Activated CD8-positive, alpha-beta memory T cell treated with anti-CD3 and anti-CD28 coated beads, Interleukin-2, amount 10 ng/mL, durations not matched to agents 7 days and 5 days (primary cell): ENCODE results near the gene UBC. TPM values are rescaled to one million over a fixed set of nuclear protein-coding genes. Genes with fewer than 3 reads are reported as not detected.
A peak's percentile ranks its signal among the peaks of the same experiment; 100 is the strongest.

ENCODE experiments used
- ATAC-seq: fragments of 150-1000 bp; cut with Tn5 transposase; one replicate; pipeline ENCODE4 v1.10.0; 2021; ENCODE audit warnings: moderate library complexity
- CTCF ChIA-PET: fragments of 350-600 bp; sonication (Branson Sonifier 250); formaldehyde crosslinking; loops from one replicate; lab custom pipeline; 2021; ENCODE audit warnings: antibody characterized with exemption; lab: Charles Lee
- DNase-seq: peaks from one replicate; pipeline ENCODE4 v3.0.0-alpha.2; 2020
- H3K27ac Mint-ChIP-seq: one replicate; pipeline ENCODE4 v1.8.0; 2021; ENCODE audit warnings: mild to moderate bottlenecking, mixed read lengths
- H3K27me3 Mint-ChIP-seq: one replicate; pipeline ENCODE4 v1.8.0; 2021; ENCODE audit warnings: mixed read lengths
- H3K36me3 Mint-ChIP-seq: one replicate; pipeline ENCODE4 v1.8.0; 2021; ENCODE audit warnings: mild to moderate bottlenecking, mixed read lengths
- H3K4me1 Mint-ChIP-seq: one replicate; pipeline ENCODE4 v1.8.0; 2021; ENCODE audit warnings: mixed read lengths
- H3K4me3 Mint-ChIP-seq: one replicate; pipeline ENCODE4 v1.8.0; 2021; ENCODE audit warnings: mild to moderate bottlenecking, moderate library complexity, mixed read lengths
- H3K9me3 Mint-ChIP-seq: one replicate; pipeline ENCODE4 v1.8.0; 2022; ENCODE audit warnings: low read depth, mixed read lengths
- total RNA-seq, 2 experiments: library from RNA; stranded (reverse); gene quantifications; one replicate each; pipeline ENCODE4 v1.2.3, GENCODE V29; 2021

The UBC gene
- total RNA-seq = 1,000 to 10,000 TPM; 1,159 to 1,188 TPM

GRCh38 chr12:124914392-124915238 lies at the start of gene UBC:
TSS of gene UBC (minus strand) at chr12:124914650. CDS start at chr12:124913771, 879 bp downstream.
- H3K36me3 Mint-ChIP-seq = peaks cover 42% of the 10 kb centered on the region
- peak; percentile 38 for ATAC-seq
- peak within 1 kb of the TSS; percentile 100 for H3K27ac Mint-ChIP-seq
- H3K4me1 Mint-ChIP-seq = peaks cover 79% of the 10 kb centered on the region
- H3K9me3 Mint-ChIP-seq = no peaks in the 10 kb centered on the region
- CTCF ChIA-PET = interaction anchor here (1.0 to 25.8 kb wide), 3 partner anchors 13 to 26 kb away, joined by 3 to 553 read pairs (median 7); no protein-coding TSS in a partner anchor
- DNase-seq = peak; percentile 92
- peak within 1 kb of the TSS; percentile 98 for H3K4me3 Mint-ChIP-seq
- H3K27me3 Mint-ChIP-seq = peaks cover 4% of the 10 kb centered on the region

GRCh38 chr12:124963211-124963610 lies 48.8 kb upstream of the UBC start:
- H3K27me3 Mint-ChIP-seq = no peaks in the 10 kb centered on the region

GRCh38 chr12:124961055-124961454 lies 46.6 kb upstream of the UBC start:
- ATAC-seq = no peak
- no peaks in the 10 kb centered on the region for H3K9me3 Mint-ChIP-seq
- CTCF ChIA-PET = interaction anchor here (1.0 to 1.4 kb wide), 2 partner anchors 11 to 21 kb away, joined by 3 to 4 read pairs; no protein-coding TSS in a partner anchor
- H3K4me3 Mint-ChIP-seq = no peak overlapping the region
- no peak overlapping the region for H3K27ac Mint-ChIP-seq
- peaks cover 2% of the 10 kb centered on the region for H3K4me1 Mint-ChIP-seq
- no peak for DNase-seq
- H3K27me3 Mint-ChIP-seq = no peaks in the 10 kb centered on the region
- H3K36me3 Mint-ChIP-seq = peaks cover 46% of the 10 kb centered on the region

More at GRCh38 chr12:124963211-124963610, 48.8 kb upstream of the UBC start:
- DNase-seq = no peak
- no peak overlapping the region for H3K4me3 Mint-ChIP-seq
- H3K9me3 Mint-ChIP-seq = no peaks in the 10 kb centered on the region
- peaks cover 2% of the 10 kb centered on the region for H3K4me1 Mint-ChIP-seq
- no peak overlapping the region for H3K27ac Mint-ChIP-seq
- no peak for ATAC-seq
- CTCF ChIA-PET = no interaction called here
- H3K36me3 Mint-ChIP-seq = peaks cover 42% of the 10 kb centered on the region

DNA sequence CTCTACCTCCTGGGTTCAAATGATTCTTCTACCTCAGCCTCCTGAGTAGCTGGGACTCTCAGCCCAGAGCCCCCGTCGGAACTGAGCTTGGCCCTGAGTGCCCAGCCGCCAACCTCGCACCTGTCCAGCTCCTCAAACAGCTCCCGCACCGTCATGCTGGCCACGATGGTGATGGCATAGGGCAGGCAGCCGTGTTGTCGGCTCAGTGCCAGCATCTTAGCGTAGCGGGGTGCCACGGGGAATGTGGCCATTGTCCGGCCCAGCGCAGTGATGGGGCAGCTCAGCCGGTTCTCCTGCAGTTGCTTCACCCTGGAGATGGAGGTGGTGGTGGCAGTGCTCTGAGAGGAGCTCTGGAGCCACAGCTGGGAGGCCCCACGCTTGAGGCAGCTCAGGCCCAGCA lies 42.1 kb upstream of the UBC start:
- Mint-ChIP-seq H3K9me3 (no peaks in the 10 kb centered on the region), H3K27ac (no peak overlapping the region), H3K36me3 (peaks cover 30% of the 10 kb centered on the region), H3K27me3 (no peaks in the 10 kb centered on the region), H3K4me1 (peaks cover 2% of the 10 kb centered on the region), H3K4me3 (no peak overlapping the region)
- DNase-seq (no peak), ATAC-seq (no peak)
- CTCF ChIA-PET = no interaction called here

GRCh38 chr12:124954771-124955170 lies 40.3 kb upstream of the UBC start:
- Mint-ChIP-seq H3K9me3 (no peaks in the 10 kb centered on the region), H3K36me3 (peaks cover 31% of the 10 kb centered on the region), H3K27me3 (no peaks in the 10 kb centered on the region), H3K4me3 (no peak overlapping the region), H3K27ac (no peak overlapping the region), H3K4me1 (no peaks in the 10 kb centered on the region)
- DNase-seq (no peak), ATAC-seq (no peak)
- CTCF ChIA-PET = interaction anchor here (1.2 to 2.6 kb wide), 2 partner anchors 14 to 48 kb away, joined by 7 to 8 read pairs; no protein-coding TSS in a partner anchor

DNA sequence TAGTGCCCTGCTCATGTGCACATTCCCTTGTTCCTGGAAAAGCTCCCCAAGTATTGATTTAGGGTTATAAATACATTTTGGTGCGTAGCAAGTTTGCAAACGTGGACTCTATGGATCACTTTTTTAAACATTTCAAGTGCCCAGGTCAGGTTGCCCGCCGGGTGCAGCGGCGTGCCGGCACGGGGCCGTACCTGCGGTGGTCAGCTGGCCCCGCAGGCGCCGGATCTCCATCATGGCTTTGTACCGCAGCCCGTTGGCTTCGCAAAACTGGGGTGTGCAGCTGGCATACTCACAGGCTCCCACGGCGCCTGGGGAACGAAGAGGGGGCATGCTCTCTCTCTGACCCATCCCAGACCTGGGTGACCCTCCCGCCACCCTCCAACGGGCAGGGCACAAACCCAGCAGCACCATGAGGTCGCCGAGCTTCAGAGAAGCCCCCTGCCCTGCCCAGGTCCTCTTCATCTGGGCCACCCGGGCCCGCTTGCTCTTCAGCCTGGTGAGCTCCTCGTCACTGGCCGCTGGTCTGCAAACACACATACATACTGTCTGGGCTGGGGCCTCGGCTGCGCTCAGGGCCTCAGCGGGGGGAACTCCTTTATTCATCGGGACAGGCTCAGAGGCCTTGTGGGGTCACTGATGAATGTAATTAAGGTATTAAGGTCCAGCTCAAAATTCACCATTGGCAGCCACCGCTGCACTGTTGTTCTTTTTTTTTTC lies 39.4 kb upstream of the UBC start:
- Mint-ChIP-seq H3K4me1 (no peaks in the 10 kb centered on the region), H3K27me3 (no peaks in the 10 kb centered on the region), H3K36me3 (peaks cover 29% of the 10 kb centered on the region), H3K9me3 (no peaks in the 10 kb centered on the region), H3K4me3 (no peak overlapping the region), H3K27ac (no peak overlapping the region)
- no peak for ATAC-seq
- CTCF ChIA-PET = interaction anchor here (2.6 kb wide), 1 partner anchor 13 kb away, joined by 8 read pairs; no protein-coding TSS in a partner anchor
- no peak for DNase-seq

GRCh38 chr12:124952801-124953200 lies 38.4 kb upstream of the UBC start:
- no peak overlapping the region for H3K27ac Mint-ChIP-seq
- H3K27me3 Mint-ChIP-seq = no peaks in the 10 kb centered on the region
- peaks cover 24% of the 10 kb centered on the region for H3K36me3 Mint-ChIP-seq
- no peak overlapping the region for H3K4me3 Mint-ChIP-seq
- no peaks in the 10 kb centered on the region for H3K9me3 Mint-ChIP-seq
- DNase-seq = no peak
- no peaks in the 10 kb centered on the region for H3K4me1 Mint-ChIP-seq
- CTCF ChIA-PET = no interaction called here
- ATAC-seq = no peak

DNA sequence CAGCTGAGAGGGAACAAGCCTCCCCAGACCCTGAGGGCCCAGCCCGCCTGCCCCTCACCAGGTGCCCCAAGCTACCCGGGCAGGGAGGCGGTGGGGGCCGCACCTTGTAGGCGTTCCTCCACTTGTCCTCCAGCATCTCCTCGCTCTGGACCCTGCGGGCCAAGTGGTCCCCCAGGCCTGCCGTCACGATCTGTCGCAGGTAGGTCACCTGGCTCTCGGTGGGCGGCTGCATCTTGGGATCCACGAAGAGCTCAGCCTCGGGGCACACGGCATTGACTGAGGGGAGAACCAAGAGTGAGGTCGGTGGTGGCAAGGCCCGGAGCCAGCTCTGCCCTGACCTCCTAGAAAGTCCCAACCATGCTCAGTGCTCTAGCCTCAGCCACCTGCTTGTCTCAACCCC lies 37.8 kb upstream of the UBC start:
- Mint-ChIP-seq H3K4me3 (no peak overlapping the region), H3K27me3 (no peaks in the 10 kb centered on the region), H3K9me3 (no peaks in the 10 kb centered on the region), H3K27ac (no peak overlapping the region), H3K4me1 (no peaks in the 10 kb centered on the region), H3K36me3 (peaks cover 21% of the 10 kb centered on the region)
- DNase-seq (no peak), ATAC-seq (no peak)
- CTCF ChIA-PET = interaction anchor here (2.1 kb wide), 1 partner anchor 12 kb away, joined by 6 read pairs; no protein-coding TSS in a partner anchor

- H3K4me1 Mint-ChIP-seq = no peaks in the 10 kb centered on the region
- H3K27me3 Mint-ChIP-seq = no peaks in the 10 kb centered on the region
- ATAC-seq (no peak), DNase-seq (no peak)
- H3K27ac Mint-ChIP-seq = no peak overlapping the region
- no peak overlapping the region for H3K4me3 Mint-ChIP-seq
- peaks cover 18% of the 10 kb centered on the region for H3K36me3 Mint-ChIP-seq
- CTCF ChIA-PET = interaction anchor here (2.1 kb wide), 1 partner anchor 10 kb away, joined by 6 read pairs; no protein-coding TSS in a partner anchor
- no peaks in the 10 kb centered on the region for H3K9me3 Mint-ChIP-seq
These were observed 35.6 kb upstream of the UBC start for GRCh38 chr12:124949779-124950728.

GRCh38 chr12:124949066-124949465 lies 34.6 kb upstream of the UBC start:
- DNase-seq = no peak
- Mint-ChIP-seq H3K9me3 (no peaks in the 10 kb centered on the region), H3K27ac (no peak overlapping the region), H3K27me3 (no peaks in the 10 kb centered on the region), H3K4me3 (no peak overlapping the region), H3K4me1 (no peaks in the 10 kb centered on the region), H3K36me3 (peaks cover 15% of the 10 kb centered on the region)
- CTCF ChIA-PET = no interaction called here
- no peak for ATAC-seq

DNA sequence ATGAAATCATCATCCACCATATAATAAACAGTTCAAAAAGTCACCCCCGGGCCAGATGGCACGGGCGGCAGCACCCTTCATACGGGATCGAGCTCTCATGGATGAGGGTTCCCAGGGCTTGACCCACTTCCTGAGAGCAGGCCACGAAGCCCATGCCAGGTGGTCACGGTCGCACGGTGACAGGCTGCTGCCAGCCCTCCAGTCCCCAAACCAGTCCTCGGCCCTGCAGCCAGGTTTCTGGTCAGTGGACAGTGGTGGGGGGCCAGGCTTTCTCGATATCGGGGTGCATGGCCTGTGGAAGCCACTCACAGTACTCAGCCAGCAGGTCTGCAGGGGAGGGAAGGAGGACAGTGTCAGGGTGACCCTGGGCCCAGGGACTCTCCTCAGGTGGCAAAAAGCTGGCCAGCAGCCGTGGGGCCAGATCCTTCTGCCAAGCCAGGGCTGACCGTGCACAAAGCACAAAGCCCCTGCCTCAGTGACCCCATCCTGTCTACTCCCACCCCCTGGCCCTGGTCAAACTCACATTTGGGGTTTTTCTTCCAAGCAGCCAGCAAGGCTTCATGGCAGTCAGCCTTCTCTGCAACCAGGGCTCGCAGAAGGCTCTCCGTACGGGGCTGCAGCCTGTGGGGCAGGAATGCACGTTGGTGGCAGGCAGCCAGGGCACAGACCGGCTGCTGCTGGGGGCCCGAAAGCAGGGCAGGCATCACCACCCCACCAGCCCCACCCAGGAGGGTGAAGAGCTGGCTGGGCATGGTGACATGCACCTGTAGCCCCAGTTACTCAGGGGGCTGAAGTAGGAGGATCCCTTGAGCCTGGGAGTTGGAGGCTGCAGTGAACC lies 33.3 kb upstream of the UBC start:
- Mint-ChIP-seq H3K27ac (no peak overlapping the region), H3K9me3 (no peaks in the 10 kb centered on the region), H3K36me3 (peaks cover 13% of the 10 kb centered on the region), H3K4me3 (no peak overlapping the region), H3K27me3 (no peaks in the 10 kb centered on the region), H3K4me1 (no peaks in the 10 kb centered on the region)
- ATAC-seq (no peak), DNase-seq (no peak)
- CTCF ChIA-PET = no interaction called here

DNA sequence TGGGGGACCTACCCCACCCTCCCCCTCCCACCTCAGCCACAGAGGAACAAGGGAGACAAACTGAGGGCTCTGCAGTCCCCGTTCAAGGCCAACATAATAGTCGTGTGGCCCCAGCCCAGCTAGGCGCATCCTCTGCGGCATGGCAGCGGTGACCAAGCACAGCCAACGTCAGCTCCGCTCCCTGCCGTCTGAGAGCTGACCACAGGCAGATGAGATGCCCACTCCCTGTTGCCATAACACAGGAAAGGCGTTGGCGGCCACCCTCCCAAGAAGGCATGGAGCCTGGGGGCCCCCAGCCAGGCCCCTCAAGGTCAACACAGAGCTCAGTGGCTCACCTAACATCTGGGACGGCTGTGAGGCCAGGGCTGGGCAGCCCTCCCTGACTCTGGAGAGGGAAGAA lies 32.6 kb upstream of the UBC start:
- peaks cover 13% of the 10 kb centered on the region for H3K36me3 Mint-ChIP-seq
- no peak for ATAC-seq
- no peak overlapping the region for H3K27ac Mint-ChIP-seq
- no peak for DNase-seq
- no peak overlapping the region for H3K4me3 Mint-ChIP-seq
- CTCF ChIA-PET = interaction anchor here (12.2 kb wide), 1 partner anchor 31 kb away, joined by 553 read pairs; the partner anchor contains the start of gene UBC
- H3K27me3 Mint-ChIP-seq = no peaks in the 10 kb centered on the region
- H3K4me1 Mint-ChIP-seq = no peaks in the 10 kb centered on the region
- H3K9me3 Mint-ChIP-seq = no peaks in the 10 kb centered on the region
